ENCODE results near the gene TYMP. TPM values are rescaled to one million over a fixed set of nuclear protein-coding genes. Genes with fewer than 3 reads are reported as not detected.

TYMP gene
- polyA plus RNA-seq, 2 of the 4 experiments (the other 2 are of a cell fraction), result 5.9 to 9.0 TPM

DNA sequence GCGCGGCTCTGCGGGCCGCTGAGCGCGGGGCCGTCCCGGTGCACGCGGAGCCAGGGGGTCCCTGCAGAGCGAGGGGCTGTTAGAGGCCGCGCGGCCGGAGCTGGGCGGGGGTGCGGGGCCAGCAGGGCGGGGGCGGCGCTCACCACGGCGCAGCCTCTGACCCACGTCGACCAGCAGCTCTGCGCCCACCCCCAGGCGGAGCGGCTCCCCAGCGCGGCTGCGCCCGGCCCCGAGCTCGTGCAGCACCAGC, 4.0 kb downstream of the TYMP start:
- WGBS (ENCODE audit: missing lambda C conversion rate), result no CpG with 5 or more reads among the region's 33 CpGs
- Histone ChIP-seq H3K4me1 (peaks cover 20% of the 10 kb centered on the region), H3K9me3 (no peaks in the 10 kb centered on the region), H3K4me2 (peak overlapping the region; percentile 96), H3K27ac (peak overlapping the region; percentile 92 to 99), H3K4me3 (peak overlapping the region; percentile 70)
- FAIRE-seq (no peak), DNase-seq (ENCODE audit: low read depth in 1 of 2, low spot score in 1 of 2) (no peak), ATAC-seq (peak; percentile 8 to 23; a peak in 3 of 6 replicates)
- ChIA-PET CTCF (interaction anchor here (0.7 to 2.7 kb wide), 33 partner anchors 9 to 385 kb away, joined by 3 to 31 read pairs (median 4); partner anchors contain the start of genes KLHDC7B, LMF2, NCAPH2 and SYCE3), POLR2A (interaction anchor here (0.9 to 2.8 kb wide), 8 partner anchors 14 to 335 kb away, joined by 3 to 36 read pairs (median 6); partner anchors contain the start of genes CHKB, KLHDC7B, LMF2 and NCAPH2)
- TF ChIP-seq EHF (CRISPR knock-in tag; IDR thresholded peaks at IDR 0.05), result no peak
- TF ChIP-seq, protein P1, sequence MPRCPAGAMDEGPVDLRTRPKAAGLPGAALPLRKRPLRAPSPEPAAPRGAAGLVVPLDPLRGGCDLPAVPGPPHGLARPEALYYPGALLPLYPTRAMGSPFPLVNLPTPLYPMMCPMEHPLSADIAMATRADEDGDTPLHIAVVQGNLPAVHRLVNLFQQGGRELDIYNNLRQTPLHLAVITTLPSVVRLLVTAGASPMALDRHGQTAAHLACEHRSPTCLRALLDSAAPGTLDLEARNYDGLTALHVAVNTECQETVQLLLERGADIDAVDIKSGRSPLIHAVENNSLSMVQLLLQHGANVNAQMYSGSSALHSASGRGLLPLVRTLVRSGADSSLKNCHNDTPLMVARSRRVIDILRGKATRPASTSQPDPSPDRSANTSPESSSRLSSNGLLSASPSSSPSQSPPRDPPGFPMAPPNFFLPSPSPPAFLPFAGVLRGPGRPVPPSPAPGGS (IDR thresholded peaks at IDR 0.05), result no peak
- TF ChIP-seq HOXB13 (CRISPR knock-in tag; IDR thresholded peaks at IDR 0.05; ENCODE audit: low read depth), result no peak
- TF ChIP-seq FOSL2 (IDR thresholded peaks at IDR 0.05), result no peak
- no peak for TF ChIP-seq FOSL2 (CRISPR knock-in tag; IDR thresholded peaks at IDR 0.05)
- no peak for TF ChIP-seq PHF8 (IDR thresholded peaks at IDR 0.05; ENCODE audit: borderline replicate concordance, low read depth)
- peak; percentile 16 to 39; a peak in 1 of 5 replicates for TF ChIP-seq JUN (IDR thresholded peaks at IDR 0.05)
- TF ChIP-seq, protein P2, sequence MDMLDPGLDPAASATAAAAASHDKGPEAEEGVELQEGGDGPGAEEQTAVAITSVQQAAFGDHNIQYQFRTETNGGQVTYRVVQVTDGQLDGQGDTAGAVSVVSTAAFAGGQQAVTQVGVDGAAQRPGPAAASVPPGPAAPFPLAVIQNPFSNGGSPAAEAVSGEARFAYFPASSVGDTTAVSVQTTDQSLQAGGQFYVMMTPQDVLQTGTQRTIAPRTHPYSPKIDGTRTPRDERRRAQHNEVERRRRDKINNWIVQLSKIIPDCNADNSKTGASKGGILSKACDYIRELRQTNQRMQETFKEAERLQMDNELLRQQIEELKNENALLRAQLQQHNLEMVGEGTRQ (IDR thresholded peaks at IDR 0.05), result no peak
- no peak for TF ChIP-seq KDM5A (IDR thresholded peaks at IDR 0.05)
- TF ChIP-seq ZC3H11A (IDR thresholded peaks at IDR 0.05), result no peak

- Histone ChIP-seq H3K4me2 (peak within 1 kb of the TSS; percentile 96), H3K4me1 (peaks cover 20% of the 10 kb centered on the region), H3K27ac (peak within 1 kb of the TSS; percentile 92 to 99), H3K9me3 (no peaks in the 10 kb centered on the region), H3K4me3 (peak within 1 kb of the TSS; percentile 70)
- ATAC-seq (peak; percentile 30 to 67), FAIRE-seq (no peak), DNase-seq (ENCODE audit: low read depth in 1 of 2, low spot score in 1 of 2) (peak; percentile 87 to 97)
- 3% methylated on average over 15 of the region's 84 CpGs for WGBS (ENCODE audit: missing lambda C conversion rate)
- ChIA-PET POLR2A (interaction anchor here (0.9 to 2.8 kb wide), 8 partner anchors 14 to 335 kb away, joined by 3 to 36 read pairs (median 6); partner anchors contain the start of genes CHKB, KLHDC7B, LMF2 and NCAPH2), CTCF (interaction anchor here (0.7 to 2.7 kb wide), 37 partner anchors 8 to 384 kb away, joined by 3 to 31 read pairs (median 4); partner anchors contain the start of genes KLHDC7B, LMF2, NCAPH2 and SYCE3)
- TF ChIP-seq ZSCAN20 (CRISPR knock-in tag; IDR thresholded peaks at IDR 0.05), result no peak
- TF ChIP-seq RFX5 (IDR thresholded peaks at IDR 0.05), result no peak
- no peak for TF ChIP-seq HDAC2 (IDR thresholded peaks at IDR 0.05)
- TF ChIP-seq MYC (IDR thresholded peaks at IDR 0.05; ENCODE audit: borderline replicate concordance, low read length), result 0 out of 2 replicates have a peak, but pooled peaks have one; percentile 11
- TF ChIP-seq TP53 (CRISPR knock-in tag; IDR thresholded peaks at IDR 0.05), result no peak
- peak in 1 of 2 experiments; percentile 56; a peak in 2 of 5 replicates for TF ChIP-seq JUN (IDR thresholded peaks at IDR 0.05)
- TF ChIP-seq MAZ (IDR thresholded peaks at IDR 0.05; ENCODE audit: borderline replicate concordance, low read depth, low read length), result no peak
- no peak for TF ChIP-seq RNF2 (IDR thresholded peaks at IDR 0.05; ENCODE audit: borderline replicate concordance, low read depth)
- TF ChIP-seq, protein P3, sequence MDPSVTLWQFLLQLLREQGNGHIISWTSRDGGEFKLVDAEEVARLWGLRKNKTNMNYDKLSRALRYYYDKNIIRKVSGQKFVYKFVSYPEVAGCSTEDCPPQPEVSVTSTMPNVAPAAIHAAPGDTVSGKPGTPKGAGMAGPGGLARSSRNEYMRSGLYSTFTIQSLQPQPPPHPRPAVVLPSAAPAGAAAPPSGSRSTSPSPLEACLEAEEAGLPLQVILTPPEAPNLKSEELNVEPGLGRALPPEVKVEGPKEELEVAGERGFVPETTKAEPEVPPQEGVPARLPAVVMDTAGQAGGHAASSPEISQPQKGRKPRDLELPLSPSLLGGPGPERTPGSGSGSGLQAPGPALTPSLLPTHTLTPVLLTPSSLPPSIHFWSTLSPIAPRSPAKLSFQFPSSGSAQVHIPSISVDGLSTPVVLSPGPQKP (IDR thresholded peaks at IDR 0.05; ENCODE audit: low read depth, low read length), result no peak
- TF ChIP-seq TFCP2L1 (CRISPR knock-in tag; IDR thresholded peaks at IDR 0.05), result no peak
- TF ChIP-seq, protein P4, sequence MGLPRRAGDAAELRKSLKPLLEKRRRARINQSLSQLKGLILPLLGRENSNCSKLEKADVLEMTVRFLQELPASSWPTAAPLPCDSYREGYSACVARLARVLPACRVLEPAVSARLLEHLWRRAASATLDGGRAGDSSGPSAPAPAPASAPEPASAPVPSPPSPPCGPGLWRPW (IDR thresholded peaks at IDR 0.05), result no peak
- TF ChIP-seq CBX8 (IDR thresholded peaks at IDR 0.05), result no peak
- TF ChIP-seq, protein P1 (IDR thresholded peaks at IDR 0.05), result peak; percentile 39; the same call in 1 of the 3 replicates
- TF ChIP-seq, protein P5, sequence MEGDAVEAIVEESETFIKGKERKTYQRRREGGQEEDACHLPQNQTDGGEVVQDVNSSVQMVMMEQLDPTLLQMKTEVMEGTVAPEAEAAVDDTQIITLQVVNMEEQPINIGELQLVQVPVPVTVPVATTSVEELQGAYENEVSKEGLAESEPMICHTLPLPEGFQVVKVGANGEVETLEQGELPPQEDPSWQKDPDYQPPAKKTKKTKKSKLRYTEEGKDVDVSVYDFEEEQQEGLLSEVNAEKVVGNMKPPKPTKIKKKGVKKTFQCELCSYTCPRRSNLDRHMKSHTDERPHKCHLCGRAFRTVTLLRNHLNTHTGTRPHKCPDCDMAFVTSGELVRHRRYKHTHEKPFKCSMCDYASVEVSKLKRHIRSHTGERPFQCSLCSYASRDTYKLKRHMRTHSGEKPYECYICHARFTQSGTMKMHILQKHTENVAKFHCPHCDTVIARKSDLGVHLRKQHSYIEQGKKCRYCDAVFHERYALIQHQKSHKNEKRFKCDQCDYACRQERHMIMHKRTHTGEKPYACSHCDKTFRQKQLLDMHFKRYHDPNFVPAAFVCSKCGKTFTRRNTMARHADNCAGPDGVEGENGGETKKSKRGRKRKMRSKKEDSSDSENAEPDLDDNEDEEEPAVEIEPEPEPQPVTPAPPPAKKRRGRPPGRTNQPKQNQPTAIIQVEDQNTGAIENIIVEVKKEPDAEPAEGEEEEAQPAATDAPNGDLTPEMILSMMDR (IDR thresholded peaks at IDR 0.05), result no peak
- no peak for TF ChIP-seq FOXS1 (CRISPR knock-in tag; IDR thresholded peaks at IDR 0.05)
- TF ChIP-seq CEBPB (IDR thresholded peaks at IDR 0.05), result no peak
- no peak for TF ChIP-seq RAD21 (conservative IDR thresholded peaks at IDR 0.05 in 1 of 2, IDR thresholded peaks at IDR 0.05 in 1 of 2)
- peak; percentile 93 for TF ChIP-seq MAFK (IDR thresholded peaks at IDR 0.05; ENCODE audit: partially characterized antibody)
- no peak for TF ChIP-seq HOXB13 (CRISPR knock-in tag; IDR thresholded peaks at IDR 0.05; ENCODE audit: low read depth)
- no peak for TF ChIP-seq NR3C1 (IDR thresholded peaks at IDR 0.05)
- no peak for TF ChIP-seq RARB (CRISPR knock-in tag; IDR thresholded peaks at IDR 0.05)
- no peak for TF ChIP-seq EHMT2 (IDR thresholded peaks at IDR 0.05; ENCODE audit: low read depth)
- TF ChIP-seq CHD4 (IDR thresholded peaks at IDR 0.05; ENCODE audit: borderline replicate concordance), result no peak
- no peak for TF ChIP-seq FOSL2 (IDR thresholded peaks at IDR 0.05)
- 0 out of 2 replicates have a peak, but pooled peaks have one; percentile 4 for TF ChIP-seq FOSL2 (CRISPR knock-in tag; IDR thresholded peaks at IDR 0.05)
- no peak for TF ChIP-seq KDM5A (IDR thresholded peaks at IDR 0.05)
Observed at GRCh38 chr22:50525104-50525857, 4.5 kb downstream of the TYMP start, which contains the start of gene SCO2. TSS of gene SCO2 (minus strand) at chr22:50525598. CDS start at chr22:50524411, 1,187 bp downstream.

All from A549 (cell line).